Progenitor cell of endocrine pancreas (in vitro differentiated cells): ENCODE results near the gene ANKRD6. TPM values are rescaled to one million over a fixed set of nuclear protein-coding genes. Genes with fewer than 3 reads are reported as not detected.

Experiments
- DNase-seq: peaks from one replicate; pipeline ENCODE4 v3.0.0; 2021; ENCODE audit warnings: low spot score; ENCODE audit not compliant: unreplicated experiment
- H3K27ac Mint-ChIP-seq: 2 replicates; pipeline ENCODE4 v1.8.0; 2021; ENCODE audit warnings: mild to moderate bottlenecking, moderate library complexity, mixed read lengths
- H3K27me3 Mint-ChIP-seq: 2 replicates; pipeline ENCODE4 v1.8.0; 2021; ENCODE audit warnings: mixed read lengths
- H3K36me3 Mint-ChIP-seq: 2 replicates; pipeline ENCODE4 v1.8.0; 2022; ENCODE audit warnings: mixed read lengths; ENCODE audit not compliant: insufficient read depth
- H3K4me1 Mint-ChIP-seq: 2 replicates; pipeline ENCODE4 v1.8.0; 2021; ENCODE audit warnings: low read depth, mixed read lengths
- H3K4me3 Mint-ChIP-seq: 2 replicates; pipeline ENCODE4 v1.8.0; 2021; ENCODE audit warnings: low read depth, mild to moderate bottlenecking, moderate library complexity, mixed read lengths
- H3K9me3 Mint-ChIP-seq: 2 replicates; pipeline ENCODE4 v1.8.0; 2021; ENCODE audit warnings: low read depth, mixed read lengths
- total RNA-seq: library from RNA; stranded (reverse); gene quantifications from 2 replicates; pipeline ENCODE4 v1.2.1, GENCODE V29; 2021
- TF ChIP-seq, protein P1 (sequence below): fragments of 200-600 bp; sonication (generic); IDR thresholded peaks from one replicate; pipeline ENCODE4 v1.5.0; 2021; ENCODE audit warnings: antibody characterized with exemption, mild to moderate bottlenecking; ENCODE audit not compliant: unreplicated experiment

ANKRD6 gene
- total RNA-seq, 1 donor from 2014 or later, result 32.4 TPM

DNA sequence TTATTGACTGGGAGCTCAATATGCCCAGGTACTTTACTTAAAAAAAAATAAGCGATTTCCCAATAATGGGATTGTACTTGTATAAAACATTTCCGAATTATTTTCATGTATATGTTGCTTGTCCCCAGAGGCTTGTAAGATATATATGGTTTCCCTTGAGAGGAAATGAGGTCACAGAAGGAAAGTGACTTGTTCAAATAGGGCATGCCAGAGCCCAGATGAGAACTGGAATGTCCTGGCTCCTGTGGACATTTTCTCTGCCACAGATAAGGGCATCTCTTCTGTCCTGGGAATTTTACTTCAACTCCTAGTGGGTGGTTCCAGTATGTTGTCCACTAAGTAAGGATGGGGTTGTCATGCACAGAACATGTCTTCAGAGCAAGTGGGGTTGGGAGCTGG lies 142.6 kb downstream of the ANKRD6 start:
- Mint-ChIP-seq H3K27ac (no peak overlapping the region), H3K36me3 (peaks cover 1% of the 10 kb centered on the region), H3K4me3 (no peak overlapping the region), H3K9me3 (no peaks in the 10 kb centered on the region), H3K27me3 (no peaks in the 10 kb centered on the region), H3K4me1 (peaks cover 11% of the 10 kb centered on the region)
- no peak for DNase-seq
- TF ChIP-seq, protein P1, sequence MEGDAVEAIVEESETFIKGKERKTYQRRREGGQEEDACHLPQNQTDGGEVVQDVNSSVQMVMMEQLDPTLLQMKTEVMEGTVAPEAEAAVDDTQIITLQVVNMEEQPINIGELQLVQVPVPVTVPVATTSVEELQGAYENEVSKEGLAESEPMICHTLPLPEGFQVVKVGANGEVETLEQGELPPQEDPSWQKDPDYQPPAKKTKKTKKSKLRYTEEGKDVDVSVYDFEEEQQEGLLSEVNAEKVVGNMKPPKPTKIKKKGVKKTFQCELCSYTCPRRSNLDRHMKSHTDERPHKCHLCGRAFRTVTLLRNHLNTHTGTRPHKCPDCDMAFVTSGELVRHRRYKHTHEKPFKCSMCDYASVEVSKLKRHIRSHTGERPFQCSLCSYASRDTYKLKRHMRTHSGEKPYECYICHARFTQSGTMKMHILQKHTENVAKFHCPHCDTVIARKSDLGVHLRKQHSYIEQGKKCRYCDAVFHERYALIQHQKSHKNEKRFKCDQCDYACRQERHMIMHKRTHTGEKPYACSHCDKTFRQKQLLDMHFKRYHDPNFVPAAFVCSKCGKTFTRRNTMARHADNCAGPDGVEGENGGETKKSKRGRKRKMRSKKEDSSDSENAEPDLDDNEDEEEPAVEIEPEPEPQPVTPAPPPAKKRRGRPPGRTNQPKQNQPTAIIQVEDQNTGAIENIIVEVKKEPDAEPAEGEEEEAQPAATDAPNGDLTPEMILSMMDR, result no peak

DNA sequence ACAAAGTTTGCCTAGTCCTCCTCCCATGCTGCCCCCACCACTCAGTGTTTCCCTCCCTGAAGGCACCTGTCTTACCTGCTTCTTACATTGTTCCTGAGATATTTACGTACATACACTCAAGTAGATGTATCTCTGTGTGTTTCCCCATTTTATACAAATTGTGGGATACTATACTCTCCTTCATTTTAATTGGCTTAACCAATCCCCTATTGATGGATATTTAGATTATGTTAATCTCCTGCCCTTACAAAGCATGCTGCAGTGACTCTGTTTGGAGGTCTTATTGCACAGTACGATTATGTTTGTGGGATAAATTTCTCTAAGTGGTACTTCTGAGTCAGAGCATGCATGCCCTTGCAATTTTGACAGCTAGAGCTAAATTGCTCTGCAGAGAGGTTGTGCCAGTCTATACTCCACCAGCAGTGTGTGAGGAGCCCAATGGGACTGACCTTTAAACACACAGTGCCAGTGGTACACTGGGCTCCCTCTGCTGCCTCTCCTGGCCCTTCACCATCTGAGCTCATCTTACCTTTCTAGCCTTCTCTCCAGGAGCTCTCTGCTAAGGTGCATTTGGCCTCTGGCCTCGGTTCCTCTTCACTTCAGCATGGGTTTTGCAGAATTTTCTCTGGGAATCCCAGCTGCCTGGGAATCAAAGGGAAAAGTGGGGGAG lies 148.2 kb downstream of the ANKRD6 start:
- H3K4me3 Mint-ChIP-seq, result no peak overlapping the region
- H3K36me3 Mint-ChIP-seq, result no peaks in the 10 kb centered on the region

DNA sequence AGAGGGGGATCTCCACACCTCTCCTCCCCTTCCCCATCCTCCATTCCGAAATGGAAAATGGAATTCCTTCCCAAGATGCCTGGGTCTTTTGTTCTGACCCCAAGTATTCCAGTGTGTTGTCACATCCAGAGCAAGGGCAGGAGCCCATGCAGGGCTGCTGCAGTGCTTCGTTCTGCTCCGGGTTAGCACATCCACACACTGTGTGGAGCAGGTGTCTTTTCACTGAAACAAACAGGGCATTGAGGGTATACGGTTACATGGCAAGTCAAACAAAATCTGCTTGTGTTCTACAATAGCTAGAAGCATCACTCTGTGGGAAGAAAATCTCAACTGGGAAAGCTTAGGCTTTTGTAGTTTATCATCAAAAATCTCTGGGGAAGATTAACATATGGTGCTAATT lies 148.7 kb downstream of the ANKRD6 start:
- Mint-ChIP-seq H3K4me3 (no peak overlapping the region), H3K27ac (peak overlapping the region; percentile 64), H3K4me1 (peaks cover 5% of the 10 kb centered on the region), H3K9me3 (no peaks in the 10 kb centered on the region), H3K27me3 (no peaks in the 10 kb centered on the region), H3K36me3 (no peaks in the 10 kb centered on the region)
- TF ChIP-seq, protein P1, result no peak
- DNase-seq, result no peak

More for the DNA sequence above, 148.2 kb downstream of the ANKRD6 start:
- TF ChIP-seq, protein P1, result no peak
- H3K9me3 Mint-ChIP-seq, result no peaks in the 10 kb centered on the region
- DNase-seq, result no peak
- H3K27ac Mint-ChIP-seq, result no peak overlapping the region
- H3K27me3 Mint-ChIP-seq, result no peaks in the 10 kb centered on the region
- peaks cover 5% of the 10 kb centered on the region for H3K4me1 Mint-ChIP-seq

DNA sequence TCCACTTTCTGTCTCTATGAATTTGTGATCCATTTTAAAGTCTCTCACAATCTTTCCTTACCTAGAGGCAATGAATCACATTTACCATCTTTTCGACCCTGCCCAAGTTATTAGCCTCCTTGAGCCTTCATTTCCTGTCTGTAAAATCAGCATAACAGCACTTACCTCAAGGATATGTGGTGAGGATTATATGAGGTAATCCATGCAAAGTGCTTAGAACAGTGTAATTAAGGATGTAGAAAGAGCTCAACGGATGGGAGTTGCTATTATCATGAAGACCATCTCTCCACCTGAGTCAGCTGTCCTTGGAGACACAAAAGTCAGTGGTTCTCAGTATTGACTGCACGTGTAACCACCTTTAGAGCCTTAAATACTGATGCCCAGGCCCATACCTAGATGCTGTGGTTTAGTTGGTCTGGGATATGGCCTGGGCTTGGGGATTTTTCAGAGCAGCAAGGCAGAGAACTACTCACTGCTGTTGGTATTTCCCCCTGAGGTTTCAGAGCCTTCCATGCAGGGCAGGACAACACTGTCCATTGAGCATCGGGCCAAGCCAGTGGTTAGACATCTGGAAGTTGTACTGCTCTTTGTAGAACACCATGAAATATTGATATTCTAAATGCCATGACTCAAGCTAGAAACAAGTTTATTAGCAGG lies 149.8 kb downstream of the ANKRD6 start:
- DNase-seq, result no peak
- H3K36me3 Mint-ChIP-seq, result no peaks in the 10 kb centered on the region
- peaks cover 5% of the 10 kb centered on the region for H3K4me1 Mint-ChIP-seq
- H3K27ac Mint-ChIP-seq, result no peak overlapping the region
- TF ChIP-seq, protein P1, result no peak
- no peaks in the 10 kb centered on the region for H3K27me3 Mint-ChIP-seq
- H3K9me3 Mint-ChIP-seq, result no peaks in the 10 kb centered on the region
- H3K4me3 Mint-ChIP-seq, result no peak overlapping the region

DNA sequence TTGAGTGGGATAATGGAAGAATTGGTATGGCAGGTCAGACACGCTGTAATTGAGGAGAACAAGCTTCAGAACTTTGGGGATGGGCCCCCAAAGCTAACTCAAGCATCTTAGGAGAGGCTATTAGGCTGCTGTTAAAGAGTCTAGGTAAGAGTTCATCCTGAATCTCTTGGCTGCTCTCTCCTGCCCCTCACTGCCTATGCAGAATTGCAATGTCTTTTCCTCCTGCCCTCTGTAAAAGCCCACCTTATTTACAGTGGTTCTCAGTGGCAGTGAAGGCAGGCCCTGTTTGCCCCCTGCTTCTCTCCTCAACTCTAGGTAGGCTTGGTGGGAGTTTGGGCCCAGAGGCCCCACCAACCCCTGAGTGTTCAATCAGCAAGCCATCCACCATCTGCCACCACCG lies 150.6 kb downstream of the ANKRD6 start:
- Mint-ChIP-seq H3K4me1 (peaks cover 5% of the 10 kb centered on the region), H3K4me3 (no peak overlapping the region), H3K27me3 (no peaks in the 10 kb centered on the region), H3K9me3 (no peaks in the 10 kb centered on the region), H3K27ac (no peak overlapping the region), H3K36me3 (no peaks in the 10 kb centered on the region)
- TF ChIP-seq, protein P1, result no peak
- no peak for DNase-seq
